ENCODE measurements around the gene MAP4K3. TPM values are rescaled to one million over a fixed set of nuclear protein-coding genes. Genes with fewer than 3 reads are reported as not detected.

The MAP4K3 gene
- total RNA-seq, 1 experiment from 2014 or later = 26.6 TPM

GRCh38 chr2:39411181-39411944 is 25.7 kb downstream of the MAP4K3 start:
- no TSS peak for BruUV-seq (replicated peaks)
- peak; percentile 74 for DNase-seq (ENCODE audit: low read depth, low spot score)
- POLR2A ChIA-PET = no interaction called here
- intact Hi-C loops (cut with micrococcal nuclease; ENCODE audit: unreplicated experiment) = no loop called here
- CTCF ChIA-PET = no interaction called here
- H3K4me3 ChIP-seq (ENCODE audit: low read depth in 2 of 2, low read length in 2 of 2) = peak overlapping the region in 1 of 2 experiments; percentile 27; a peak in 2 of 4 replicates
- H3K9me3 ChIP-seq (ENCODE audit: control insufficient read depth, insufficient read depth, low read depth, low read length) = no peaks in the 10 kb centered on the region
- H3K27me3 ChIP-seq (ENCODE audit: control insufficient read depth, insufficient read depth, low read length) = no peaks in the 10 kb centered on the region
- H3K27ac ChIP-seq (ENCODE audit: low read length) = peak overlapping the region; percentile 74
- TF ChIP-seq POLR2AphosphoS5 (IDR thresholded peaks at IDR 0.05; ENCODE audit: low read depth, low read length) (no peak), REST (IDR thresholded peaks at IDR 0.05; ENCODE audit: insufficient read depth in 1 of 2, low read depth in 2 of 2, low read length in 1 of 2) (no peak), TCF7L2 (IDR thresholded peaks at IDR 0.05; ENCODE audit: low read depth, low read length) (no peak), SIN3A (IDR thresholded peaks at IDR 0.05; ENCODE audit: borderline replicate concordance, insufficient read depth, low read depth, low read length) (no peak), CTCF (IDR thresholded peaks at IDR 0.05) (no peak)
- H3K4me1 ChIP-seq (ENCODE audit: control insufficient read depth, insufficient read depth, low read length) = peaks cover 57% of the 10 kb centered on the region
- in situ Hi-C loops (cut with HindIII; ENCODE audit: low pct_unique_long_range_greater_than_20kb, low sequenced_read_pairs) = no loop called here
- H3K36me3 ChIP-seq (ENCODE audit: control insufficient read depth, insufficient read depth, low read length) = no peaks in the 10 kb centered on the region
- peak; percentile 89 for ATAC-seq

- in situ Hi-C loops (cut with HindIII; ENCODE audit: low pct_unique_long_range_greater_than_20kb, low sequenced_read_pairs) (no loop called here), intact Hi-C loops (cut with micrococcal nuclease; ENCODE audit: unreplicated experiment) (no loop called here)
- ATAC-seq = no peak
- peaks cover 53% of the 10 kb centered on the region for H3K4me1 ChIP-seq (ENCODE audit: control insufficient read depth, insufficient read depth, low read length)
- H3K27ac ChIP-seq (ENCODE audit: low read length) = no peak overlapping the region
- DNase-seq (ENCODE audit: low read depth, low spot score) = no peak
- no peaks in the 10 kb centered on the region for H3K9me3 ChIP-seq (ENCODE audit: control insufficient read depth, insufficient read depth, low read depth, low read length)
- no peaks in the 10 kb centered on the region for H3K27me3 ChIP-seq (ENCODE audit: control insufficient read depth, insufficient read depth, low read length)
- ChIA-PET POLR2A (no interaction called here), CTCF (no interaction called here)
- no peak overlapping the region for H3K4me3 ChIP-seq (ENCODE audit: low read depth in 2 of 2, low read length in 2 of 2)
- TF ChIP-seq TCF7L2 (IDR thresholded peaks at IDR 0.05; ENCODE audit: low read depth, low read length) (no peak), SIN3A (IDR thresholded peaks at IDR 0.05; ENCODE audit: borderline replicate concordance, insufficient read depth, low read depth, low read length) (no peak), REST (IDR thresholded peaks at IDR 0.05; ENCODE audit: insufficient read depth in 1 of 2, low read depth in 2 of 2, low read length in 1 of 2) (no peak), CTCF (IDR thresholded peaks at IDR 0.05) (no peak), POLR2AphosphoS5 (IDR thresholded peaks at IDR 0.05; ENCODE audit: low read depth, low read length) (no peak)
- no peaks in the 10 kb centered on the region for H3K36me3 ChIP-seq (ENCODE audit: control insufficient read depth, insufficient read depth, low read length)
- BruUV-seq (replicated peaks) = no TSS peak
Observed at GRCh38 chr2:39409697-39410389, 27.2 kb downstream of the MAP4K3 start.

Measured in Panc1 (cell line).